Endometrial microvascular endothelial cells (primary cell): ENCODE measurements around the gene CKAP4. TPM values are rescaled to one million over a fixed set of nuclear protein-coding genes. Genes with fewer than 3 reads are reported as not detected.
"Not testable (repeated sequence)": the region's sequence is repeated elsewhere in the genome, so short reads cannot be mapped to it uniquely, and the experiment has no call there.

Source experiments
- in situ Hi-C: cut with HindIII; loops from 2 replicates; pipeline ENCODE4 v1.10.0; 2017; ENCODE audit warnings: low sequenced_read_pairs, low pct_unique_long_range_greater_than_20kb; ENCODE audit errors: inconsistent ontology term
- total RNA-seq: library from RNA; depleted of rRNA; stranded (reverse); fragments of >200 nt; gene quantifications from one replicate; pipeline ENCODE4 v1.2.3, GENCODE V29; 2015; ENCODE audit errors: inconsistent ontology term

Gene CKAP4, protein sequence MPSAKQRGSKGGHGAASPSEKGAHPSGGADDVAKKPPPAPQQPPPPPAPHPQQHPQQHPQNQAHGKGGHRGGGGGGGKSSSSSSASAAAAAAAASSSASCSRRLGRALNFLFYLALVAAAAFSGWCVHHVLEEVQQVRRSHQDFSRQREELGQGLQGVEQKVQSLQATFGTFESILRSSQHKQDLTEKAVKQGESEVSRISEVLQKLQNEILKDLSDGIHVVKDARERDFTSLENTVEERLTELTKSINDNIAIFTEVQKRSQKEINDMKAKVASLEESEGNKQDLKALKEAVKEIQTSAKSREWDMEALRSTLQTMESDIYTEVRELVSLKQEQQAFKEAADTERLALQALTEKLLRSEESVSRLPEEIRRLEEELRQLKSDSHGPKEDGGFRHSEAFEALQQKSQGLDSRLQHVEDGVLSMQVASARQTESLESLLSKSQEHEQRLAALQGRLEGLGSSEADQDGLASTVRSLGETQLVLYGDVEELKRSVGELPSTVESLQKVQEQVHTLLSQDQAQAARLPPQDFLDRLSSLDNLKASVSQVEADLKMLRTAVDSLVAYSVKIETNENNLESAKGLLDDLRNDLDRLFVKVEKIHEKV
- total RNA-seq: 210 TPM

DNA sequence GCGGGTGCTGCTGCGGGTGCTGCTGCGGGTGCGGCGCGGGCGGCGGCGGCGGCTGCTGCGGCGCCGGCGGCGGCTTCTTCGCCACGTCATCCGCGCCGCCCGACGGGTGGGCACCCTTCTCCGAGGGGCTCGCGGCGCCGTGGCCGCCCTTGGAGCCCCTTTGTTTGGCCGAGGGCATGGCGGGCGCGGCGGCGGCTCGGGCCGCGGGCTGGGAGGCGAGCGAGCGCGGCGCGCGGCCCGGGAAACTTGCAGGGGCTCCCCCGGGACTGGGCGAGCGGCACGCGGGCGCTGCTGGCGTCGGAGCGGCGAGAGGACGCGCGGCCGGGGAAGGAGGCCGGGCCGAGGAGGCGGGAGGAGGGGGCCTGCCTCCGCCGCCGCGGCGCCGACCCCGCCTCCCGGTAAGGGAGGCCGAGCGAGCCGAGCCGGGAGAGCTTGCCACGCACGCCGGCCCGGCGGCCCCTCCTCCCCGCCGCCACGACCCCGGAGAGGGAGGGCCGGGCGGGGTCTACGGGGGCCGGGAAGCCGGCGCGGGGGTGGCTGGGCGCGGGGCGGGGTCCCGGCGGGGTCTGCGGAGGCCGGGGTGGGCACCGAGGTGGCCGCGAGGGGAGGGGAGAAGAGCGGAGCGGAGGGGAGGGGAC, at the start of gene CKAP4:
Gene CKAP4, minus strand, starts transcription at position 347 of the 638 bp plus-strand sequence. Its CDS starts 169 bp downstream, at position 178.
- in situ Hi-C loops: no loop called here

DNA sequence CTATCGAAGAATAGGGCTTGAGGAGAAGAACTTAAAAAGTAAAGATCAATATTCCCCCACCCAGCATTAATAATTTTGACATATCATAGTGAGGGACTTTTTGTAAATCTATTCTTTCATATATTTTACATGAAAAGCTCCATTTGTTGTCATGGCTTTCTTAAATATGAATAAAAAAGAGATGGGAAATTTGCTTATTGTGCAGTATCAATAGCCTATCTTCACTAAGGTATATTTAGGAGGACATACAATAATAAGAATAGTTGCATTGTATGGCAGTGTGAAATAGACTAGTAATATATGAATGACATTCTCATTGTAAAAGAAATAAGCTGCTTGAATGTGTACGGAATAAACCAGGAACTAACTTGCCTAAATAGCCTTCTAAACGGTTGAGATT, 49.3 kb upstream of the CKAP4 start:
- in situ Hi-C loops: loop anchor here (10.0 kb wide), 1 partner anchor 48 kb away; no protein-coding TSS in a partner anchor

DNA sequence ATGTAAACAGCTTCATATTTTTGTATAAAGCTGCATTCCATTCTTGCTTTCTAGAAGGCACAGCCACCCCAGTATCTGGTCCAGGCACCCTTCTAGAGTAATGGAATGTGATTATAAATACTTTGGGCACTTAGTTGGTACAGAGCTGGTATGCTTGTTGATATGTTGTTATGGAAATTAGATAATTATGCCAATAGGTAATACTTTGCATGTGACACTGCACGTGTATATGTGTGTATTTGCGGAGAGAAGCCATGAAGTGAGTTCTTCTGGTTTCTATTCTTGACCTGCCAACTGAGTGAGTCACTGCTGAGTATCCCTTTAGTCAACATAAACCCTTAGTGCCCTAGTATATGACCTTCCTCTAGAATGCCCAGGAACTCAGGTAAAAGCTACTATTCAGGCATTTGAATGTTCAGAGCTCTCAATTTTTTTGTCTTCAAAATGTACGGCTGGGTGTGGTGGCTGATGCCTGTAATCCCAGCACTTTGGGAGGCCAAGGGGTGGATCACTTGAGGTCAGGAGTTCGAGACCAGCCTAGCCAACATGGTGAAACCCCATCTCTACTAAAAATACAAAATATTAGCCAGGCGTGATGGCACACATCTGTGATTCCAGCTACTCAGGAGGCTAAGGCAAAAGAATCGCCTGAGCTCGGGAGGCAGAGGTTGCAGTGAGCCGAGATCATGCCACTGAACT, 48.5 kb upstream of the CKAP4 start:
- in situ Hi-C loops: loop anchor here (10.0 kb wide), 1 partner anchor 48 kb away; no protein-coding TSS in a partner anchor

DNA sequence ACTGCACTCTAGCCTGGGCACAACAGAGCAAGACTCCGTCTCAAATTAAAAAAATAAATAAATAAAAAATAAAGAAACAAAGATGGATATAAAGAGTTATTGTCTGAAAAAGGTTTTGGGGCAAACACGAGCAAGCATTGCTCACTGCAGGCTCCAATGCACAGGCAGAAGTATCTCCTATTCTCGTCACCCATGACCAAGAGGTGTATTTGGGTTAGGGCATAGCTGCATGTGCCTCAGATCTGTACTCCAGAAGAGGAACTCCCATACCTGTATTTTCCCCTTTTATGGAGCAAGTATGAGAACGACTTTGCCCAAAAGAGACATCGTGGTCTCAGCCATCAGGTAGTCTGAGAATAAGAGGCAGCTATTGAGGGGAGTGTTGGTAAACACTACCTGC, 44.5 kb upstream of the CKAP4 start:
- in situ Hi-C loops: loop anchor here (10.0 kb wide), 1 partner anchor 52 kb away; no protein-coding TSS in a partner anchor

DNA sequence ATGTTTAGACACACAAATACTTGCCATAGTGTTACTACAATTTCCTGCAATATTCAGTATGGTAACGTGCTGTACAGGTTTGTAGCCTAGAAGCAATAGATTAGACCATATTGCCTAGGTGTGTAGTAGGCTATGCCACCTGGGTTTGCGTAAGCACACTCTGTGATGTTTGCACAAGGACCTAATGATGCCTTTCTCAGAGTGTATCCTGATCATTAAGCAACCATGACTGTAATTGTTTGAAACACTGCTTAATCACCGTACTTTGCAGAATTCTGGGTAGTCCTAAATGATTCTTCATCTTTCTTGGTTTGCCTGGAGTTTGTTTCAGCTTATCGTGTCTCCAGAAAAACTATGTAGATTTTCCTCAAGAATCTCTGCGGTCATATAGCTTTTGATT, 43.5 kb upstream of the CKAP4 start:
- in situ Hi-C loops: loop anchor here (10.0 kb wide), 1 partner anchor 53 kb away; no protein-coding TSS in a partner anchor

DNA sequence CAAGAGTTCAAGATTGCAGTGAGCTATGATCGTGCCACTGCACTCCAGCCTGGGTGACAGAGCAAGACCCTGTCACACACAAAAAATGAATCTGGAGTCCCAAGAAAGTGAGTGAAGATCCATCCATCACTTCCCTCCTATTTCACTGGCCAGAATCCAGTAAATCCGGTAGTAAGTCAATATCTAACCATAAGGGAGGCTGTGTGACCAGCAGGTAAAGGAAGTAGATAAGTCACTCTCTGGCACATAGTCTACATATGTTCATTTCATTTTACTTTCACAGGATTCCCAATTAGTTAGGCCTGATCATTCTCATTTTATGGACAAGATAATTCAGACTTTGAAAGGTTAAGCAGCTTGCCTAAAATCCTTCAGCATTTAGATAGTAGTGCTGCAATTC, 42.8 kb upstream of the CKAP4 start:
- in situ Hi-C loops: loop anchor here (10.0 kb wide), 1 partner anchor 54 kb away; no protein-coding TSS in a partner anchor

DNA sequence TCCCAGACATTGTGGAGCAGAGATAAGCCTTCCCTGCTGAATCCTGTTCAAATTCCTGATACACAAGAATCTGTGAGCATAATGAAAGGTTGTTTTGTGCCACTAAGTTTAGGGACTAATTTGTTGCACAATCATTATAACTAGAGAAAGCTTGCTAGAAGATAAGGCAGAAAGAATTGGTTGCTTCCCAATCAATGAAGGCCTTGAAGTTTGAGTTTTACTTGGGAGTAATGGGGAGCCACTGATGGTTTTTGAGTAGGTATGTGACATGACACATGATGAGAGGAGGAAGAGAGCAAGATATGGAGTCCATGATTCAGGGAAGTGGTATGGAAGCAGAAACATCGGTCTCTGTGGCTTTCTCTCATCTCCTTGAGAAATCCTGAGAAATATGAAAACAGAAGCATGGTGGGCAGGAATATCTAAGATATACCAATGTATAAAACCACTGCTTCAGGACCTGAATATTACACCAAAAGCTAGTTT, 41.4 kb upstream of the CKAP4 start:
- in situ Hi-C loops: no loop called here

DNA sequence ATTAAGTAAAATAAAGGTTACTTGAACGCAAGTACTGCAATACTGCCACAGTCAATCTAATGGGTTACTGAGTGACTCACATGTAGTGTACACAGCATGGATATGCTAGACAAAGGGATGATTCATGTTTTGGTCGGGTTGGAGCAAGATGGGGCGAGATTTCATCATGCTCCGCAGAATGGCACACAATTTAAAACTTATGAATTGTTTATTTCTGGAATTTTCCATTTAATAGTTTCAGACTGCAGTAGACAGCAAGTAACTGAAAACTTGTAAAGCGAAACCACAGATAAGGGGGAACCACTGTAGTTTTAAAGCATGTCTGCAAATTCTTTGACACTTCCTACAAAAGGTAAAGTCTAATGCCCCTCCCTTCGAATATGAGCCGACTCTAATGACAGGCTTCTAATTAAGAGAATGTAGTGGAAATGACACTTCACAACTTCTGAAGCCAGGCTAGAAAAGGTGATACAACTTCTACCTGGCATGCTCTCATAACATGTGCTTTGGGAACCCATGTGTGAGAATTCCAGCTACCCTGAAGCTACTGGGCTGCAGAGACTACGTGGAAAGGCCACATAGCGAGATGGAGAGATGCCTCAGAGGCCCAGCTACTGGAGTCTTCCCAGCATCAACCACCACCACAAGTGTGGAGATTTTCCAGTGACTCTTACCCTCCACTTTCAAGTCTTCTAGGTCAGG, 40.8 kb upstream of the CKAP4 start:
- in situ Hi-C loops: no loop called here

DNA sequence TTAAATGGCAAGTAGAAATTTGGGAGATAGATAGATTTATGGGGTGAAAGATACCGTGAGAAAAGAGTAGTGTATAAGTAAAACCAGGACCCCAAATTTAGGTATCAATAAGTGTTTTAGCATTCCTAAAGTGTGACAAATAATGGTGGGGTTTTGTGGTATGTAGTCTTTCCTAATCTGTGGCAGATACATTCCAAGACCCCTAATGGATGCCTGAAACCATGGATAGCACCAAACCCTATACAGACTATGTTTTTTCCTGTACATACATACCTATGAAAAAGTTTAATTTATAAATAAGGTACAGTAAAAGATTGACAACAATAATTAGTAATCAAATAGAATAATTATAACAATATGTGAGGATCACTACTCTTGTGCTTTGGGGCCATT, 40.3 kb upstream of the CKAP4 start:
- in situ Hi-C loops: no loop called here

DNA sequence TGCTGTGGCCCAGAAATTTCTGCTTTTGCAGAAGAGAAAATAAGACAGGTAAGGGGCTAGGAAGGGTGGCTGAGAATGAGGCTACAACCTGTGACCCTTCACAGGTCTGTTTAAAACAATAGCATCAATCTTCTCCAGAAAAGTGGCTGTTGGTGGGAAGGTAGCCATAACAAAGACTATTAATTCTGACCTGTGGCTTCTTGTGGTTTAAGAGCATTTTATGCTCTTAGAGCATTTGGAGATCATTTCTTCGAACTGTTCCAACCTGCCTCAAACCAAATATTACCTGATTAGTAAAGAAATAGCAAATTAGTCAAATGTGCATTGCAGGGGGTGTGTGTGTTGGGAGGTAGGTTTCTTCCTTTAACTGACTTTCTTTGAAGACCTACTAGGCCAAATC, 39.5 kb upstream of the CKAP4 start:
- in situ Hi-C loops: no loop called here

DNA sequence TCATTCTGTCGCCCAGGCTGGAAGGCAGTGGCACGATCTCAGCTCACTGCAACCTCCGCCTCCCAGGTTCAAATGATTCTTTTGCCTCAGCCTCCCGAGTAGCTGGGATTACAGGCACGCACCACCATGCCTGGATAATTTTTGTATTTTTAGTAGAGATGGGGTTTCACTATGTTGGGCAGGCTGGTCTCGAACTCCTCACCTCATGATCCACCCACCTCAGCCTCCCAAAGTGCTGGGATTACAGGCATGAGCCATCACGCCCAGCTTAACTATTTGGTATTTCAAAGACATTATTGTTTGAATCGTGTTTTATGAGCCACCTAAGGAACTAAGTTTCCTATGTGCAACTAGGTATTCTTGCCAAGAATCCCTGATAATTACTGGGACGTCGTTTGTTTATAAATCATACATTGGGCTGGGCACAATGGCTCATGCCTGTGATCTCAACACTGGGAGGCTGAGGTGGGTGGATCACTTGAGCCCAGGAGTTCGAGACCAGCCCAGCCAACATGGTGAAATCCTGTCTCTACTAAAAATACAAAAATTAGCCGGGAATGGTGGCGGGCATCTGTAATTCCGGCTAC, 38.8 kb upstream of the CKAP4 start:
- in situ Hi-C loops: not testable (repeated sequence)

DNA sequence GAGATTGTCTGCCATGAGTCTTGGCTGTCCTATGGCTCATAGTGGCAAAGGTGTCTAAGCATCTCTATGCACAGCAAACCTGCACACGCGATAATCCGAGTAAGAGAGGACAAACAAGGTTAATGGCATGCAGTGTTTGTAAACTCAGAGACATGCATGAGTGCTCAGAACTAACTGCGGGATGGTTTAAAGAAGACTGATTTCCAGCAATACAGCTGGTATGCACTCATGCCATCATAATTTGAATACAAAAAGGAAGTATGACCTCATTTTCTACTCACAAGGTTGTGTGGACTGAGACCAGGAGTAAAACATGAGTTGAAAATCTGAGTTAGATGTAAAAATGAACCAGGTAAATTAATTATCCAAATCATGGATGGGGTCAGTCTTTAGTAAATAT, 38.2 kb upstream of the CKAP4 start:
- in situ Hi-C loops: no loop called here

DNA sequence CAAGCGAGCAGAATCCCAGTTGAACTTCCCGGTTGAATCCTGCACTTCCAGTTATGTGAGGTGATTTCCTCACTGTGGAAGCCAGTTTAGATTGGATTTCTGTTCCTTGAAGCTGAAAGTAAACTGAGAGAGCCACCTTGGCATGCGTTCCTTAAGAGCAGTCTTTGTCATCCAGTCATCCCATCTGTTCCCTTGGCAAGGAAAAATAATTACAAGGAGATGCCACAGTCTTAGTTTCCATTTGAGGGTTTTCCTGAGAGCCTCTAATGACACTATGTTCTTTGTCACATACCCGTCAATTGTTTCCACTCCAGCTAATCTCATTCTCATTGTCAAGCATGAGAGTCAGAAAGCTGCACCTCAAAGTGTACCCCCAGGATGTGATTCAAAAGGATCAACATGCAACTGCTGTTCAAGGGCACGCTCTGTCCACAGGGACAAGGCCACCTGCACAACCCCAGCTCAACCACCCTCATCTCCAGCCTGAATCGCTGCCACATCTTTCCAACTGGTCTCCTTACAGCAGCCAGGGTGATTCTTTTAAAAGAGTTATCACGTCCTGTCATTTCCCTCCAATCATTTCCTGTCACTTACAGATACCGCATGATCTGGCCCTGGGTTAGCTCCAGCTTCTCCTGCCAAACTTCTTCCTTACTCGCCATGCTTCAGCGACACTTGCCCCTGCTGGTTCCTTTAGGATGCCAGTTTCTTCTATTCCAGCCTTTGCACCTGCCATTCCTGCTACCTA, 36.7 kb upstream of the CKAP4 start:
- in situ Hi-C loops: no loop called here

DNA sequence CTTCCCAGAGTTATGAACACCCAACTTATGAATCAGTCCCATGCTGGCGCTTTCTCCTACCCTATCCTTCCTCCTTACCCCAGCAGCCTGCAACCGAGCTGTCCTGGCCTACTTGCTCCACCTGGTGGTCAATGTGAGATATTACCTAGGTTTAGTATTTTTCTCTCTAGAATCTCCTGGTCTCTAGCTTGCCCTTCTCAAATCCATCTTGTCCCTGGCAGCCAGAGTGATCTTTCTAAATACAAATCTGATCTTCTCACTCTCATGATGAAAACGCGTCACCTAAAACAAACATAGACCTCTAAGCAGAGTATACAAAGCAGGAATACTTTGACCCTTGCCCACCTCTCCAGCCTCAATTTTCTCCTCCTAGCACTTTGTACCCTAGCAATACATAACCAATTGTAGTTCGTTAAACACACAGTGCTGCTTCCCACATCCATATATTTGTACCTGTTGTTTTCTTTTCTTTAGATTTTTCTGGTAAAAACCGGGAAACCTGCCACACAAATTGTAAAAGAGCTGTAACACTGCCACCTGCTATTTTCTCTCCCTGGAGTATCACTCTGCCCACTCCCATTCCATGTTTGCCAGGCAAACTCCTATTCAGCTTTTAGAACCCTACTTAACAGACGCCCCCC, 34.8 kb upstream of the CKAP4 start:
- in situ Hi-C loops: no loop called here

DNA sequence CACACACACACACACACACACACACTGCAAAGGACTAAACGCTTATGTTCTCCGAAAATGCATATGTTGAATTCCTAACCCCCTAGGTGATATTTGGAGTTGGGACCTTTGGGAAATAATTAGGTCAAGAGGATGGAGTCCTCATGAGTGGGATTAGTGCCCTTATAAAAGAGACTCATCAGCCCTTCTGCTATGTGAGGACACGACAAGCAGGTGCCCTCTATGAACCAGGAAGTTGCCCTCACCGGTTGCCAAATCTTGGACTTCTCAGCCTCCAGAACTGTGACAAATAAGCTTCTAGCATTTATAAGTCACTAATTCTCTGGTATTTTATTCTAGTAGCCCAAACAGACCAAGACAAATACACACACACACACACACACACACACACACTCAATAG, 34.0 kb upstream of the CKAP4 start:
- in situ Hi-C loops: no loop called here

DNA sequence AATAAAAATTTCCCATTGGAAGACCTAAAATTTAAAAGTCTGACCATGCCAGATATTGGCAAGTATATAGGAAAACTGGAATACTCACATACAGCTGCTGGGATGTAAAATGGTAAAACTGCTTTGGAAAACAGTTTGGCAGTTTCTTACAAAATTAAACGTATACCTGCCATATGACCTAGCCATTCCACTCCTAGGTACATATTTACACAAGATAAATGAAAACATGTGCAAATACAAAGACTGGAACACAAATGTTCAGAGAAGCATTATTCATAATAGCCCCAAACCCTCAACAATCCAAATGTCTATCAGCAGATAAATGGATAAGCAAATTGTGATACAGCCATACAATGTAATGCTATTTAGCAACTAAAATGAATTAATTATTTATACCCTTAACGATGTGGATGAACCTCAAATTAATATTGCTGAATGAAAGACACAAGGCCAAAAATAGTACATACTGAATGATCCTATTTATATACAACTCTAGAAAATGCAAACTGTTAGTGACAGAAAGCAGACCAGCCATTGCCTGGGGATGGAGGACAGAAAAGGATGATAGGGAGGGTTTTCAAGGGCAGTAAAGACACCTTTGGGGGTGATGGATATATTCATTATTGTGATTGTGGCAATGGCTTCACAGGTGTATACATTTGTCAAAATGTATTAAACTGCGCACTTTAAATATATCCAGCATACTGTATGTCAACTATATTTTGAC, 33.4 kb upstream of the CKAP4 start:
- in situ Hi-C loops: no loop called here
